Peyer's patch (tissue), 4 donors: ENCODE measurements around the gene PHLDB1.

Source experiments
- CTCF ChIP-seq, 6 experiments: fragments of 450-650 bp in 4 of 6; fragments of 200-600 bp in 2 of 6; sonication (generic) in 1 of 6; IDR thresholded peaks; one replicate each; pipeline ENCODE4 v1.5.1; 2017 to 2019; ENCODE audit warnings: antibody characterized with exemption in 6 of 6, mild to moderate bottlenecking in 3 of 6, moderate library complexity in 1 of 6
- POLR2A ChIP-seq, 2 donors: fragments of 450-650 bp; IDR thresholded peaks; one replicate each; pipeline ENCODE4 v1.5.1; 2017; ENCODE audit warnings: antibody characterized with exemption in 2 of 2, mild to moderate bottlenecking in 2 of 2, moderate library complexity in 2 of 2

GRCh38 chr11:118666371-118666770 lies 59.0 kb downstream of the PHLDB1 start:
- TF ChIP-seq POLR2A (IDR thresholded peaks at IDR 0.05) (no peak), CTCF (IDR thresholded peaks at IDR 0.05) (no peak)
